GM18870 (cell line): ENCODE results near the gene DRD5.
"Not testable (repeated sequence)": the region's sequence is repeated elsewhere in the genome, so short reads cannot be mapped to it uniquely, and the experiment has no call there.

Source experiments
- ATAC-seq: cut with Tn5 transposase; IDR thresholded peaks from one replicate; pipeline ENCODE4 v1.9.1; 2021; ENCODE audit warnings: moderate library complexity; ENCODE audit not compliant: unreplicated experiment

DRD5 gene

GRCh38 chr4:9781343-9782135 is at the start of gene DRD5:
TSS of gene DRD5 (plus strand) at chr4:9781634. CDS start at chr4:9782030, 396 bp downstream.
- no peak for ATAC-seq

DNA sequence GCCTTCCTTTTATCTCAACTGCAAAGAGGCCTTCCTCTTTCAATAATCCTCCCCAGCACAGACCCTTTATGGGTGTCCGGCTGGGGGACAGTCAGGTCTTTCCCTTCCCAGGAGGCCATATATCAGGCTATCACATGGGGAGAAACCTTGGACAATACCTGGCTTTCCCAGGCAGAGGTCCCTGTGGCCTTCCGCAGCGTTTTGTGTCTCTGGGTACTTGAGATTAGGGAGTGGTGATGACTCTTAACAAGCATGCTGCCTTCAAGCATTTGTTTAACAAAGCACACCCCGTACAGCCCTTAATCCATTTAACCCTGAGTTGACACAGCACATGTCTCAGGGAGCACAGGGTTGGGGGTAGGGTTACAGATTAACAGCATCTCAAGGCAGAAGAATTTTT is 49.2 kb upstream of the DRD5 start:
- not testable (repeated sequence) for ATAC-seq

DNA sequence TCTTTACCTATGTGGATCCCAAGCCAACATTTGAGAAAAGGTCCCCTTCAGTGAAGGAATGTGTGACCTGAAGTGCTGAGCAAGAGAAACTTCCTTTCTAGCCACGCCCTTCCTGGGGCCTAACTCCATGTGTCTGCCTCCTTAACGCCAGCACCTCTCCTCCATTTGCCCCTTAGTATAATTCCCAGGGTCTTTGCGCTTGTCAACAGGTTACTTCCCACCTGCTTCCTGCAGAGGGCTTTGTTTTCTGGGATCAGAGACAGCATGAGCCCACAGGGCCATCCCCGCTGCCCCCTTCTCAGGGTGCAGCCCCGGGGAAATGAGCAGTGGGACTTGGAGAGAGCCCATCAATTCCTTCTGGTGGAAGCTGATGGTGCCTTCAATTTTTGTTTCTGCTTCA is 45.9 kb upstream of the DRD5 start:
- ATAC-seq = no peak

DNA sequence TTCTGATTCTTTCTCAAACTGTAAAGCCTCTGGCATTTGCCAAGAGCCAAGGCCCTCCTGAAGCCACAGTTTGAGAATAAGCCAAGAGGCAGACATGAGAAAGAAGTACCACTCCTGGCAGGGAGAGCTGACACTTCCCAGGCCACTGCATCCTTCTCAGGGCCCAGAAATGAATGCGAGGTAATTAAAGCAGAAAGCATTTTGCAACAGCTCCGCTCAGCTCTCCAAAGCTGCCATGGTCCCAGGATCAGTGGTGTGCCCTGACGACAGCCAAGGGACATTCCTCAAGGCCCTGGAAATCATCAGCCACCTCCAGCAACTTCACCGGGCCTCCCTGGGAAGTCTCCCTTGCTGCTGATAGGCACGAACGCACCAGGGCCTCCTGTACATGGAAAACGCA is 44.2 kb upstream of the DRD5 start:
- ATAC-seq = not testable (repeated sequence)

- not testable (repeated sequence) for ATAC-seq
Observed at GRCh38 chr4:9743789-9744188, 37.6 kb upstream of the DRD5 start.

- ATAC-seq = no peak
Observed at GRCh38 chr4:9745782-9746181, 35.7 kb upstream of the DRD5 start.

DNA sequence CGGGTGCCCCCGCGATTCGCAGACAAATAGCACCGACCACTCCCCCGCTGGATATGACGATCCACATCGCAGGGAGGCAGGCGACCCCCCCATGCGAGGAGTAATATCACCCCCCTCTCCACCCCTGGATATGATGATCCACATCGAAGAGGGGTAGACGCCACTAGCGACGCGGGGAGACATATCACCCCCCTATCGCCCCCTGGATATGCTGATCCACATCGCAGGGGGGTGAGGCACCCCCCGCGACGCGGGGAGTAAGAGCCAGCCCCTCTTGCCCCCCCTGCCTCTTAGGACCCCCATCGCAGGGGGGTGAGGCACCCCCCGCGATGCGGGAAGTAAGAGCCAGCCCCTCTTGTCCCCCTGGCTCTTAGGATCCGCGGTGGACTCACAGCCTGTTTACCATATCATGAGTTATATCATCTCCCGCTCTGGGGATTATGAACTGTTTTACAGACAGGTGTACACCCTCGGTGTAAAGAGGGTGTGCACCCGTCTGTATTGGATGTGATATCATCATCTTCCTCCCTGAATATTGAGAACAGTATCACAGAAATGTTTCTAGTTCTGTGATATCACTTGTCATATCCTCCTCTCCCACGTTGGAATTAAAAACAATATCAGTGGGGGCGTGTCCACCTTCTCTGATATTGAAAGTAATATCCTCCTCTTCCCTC is 22.7 kb upstream of the DRD5 start:
- no peak for ATAC-seq

DNA sequence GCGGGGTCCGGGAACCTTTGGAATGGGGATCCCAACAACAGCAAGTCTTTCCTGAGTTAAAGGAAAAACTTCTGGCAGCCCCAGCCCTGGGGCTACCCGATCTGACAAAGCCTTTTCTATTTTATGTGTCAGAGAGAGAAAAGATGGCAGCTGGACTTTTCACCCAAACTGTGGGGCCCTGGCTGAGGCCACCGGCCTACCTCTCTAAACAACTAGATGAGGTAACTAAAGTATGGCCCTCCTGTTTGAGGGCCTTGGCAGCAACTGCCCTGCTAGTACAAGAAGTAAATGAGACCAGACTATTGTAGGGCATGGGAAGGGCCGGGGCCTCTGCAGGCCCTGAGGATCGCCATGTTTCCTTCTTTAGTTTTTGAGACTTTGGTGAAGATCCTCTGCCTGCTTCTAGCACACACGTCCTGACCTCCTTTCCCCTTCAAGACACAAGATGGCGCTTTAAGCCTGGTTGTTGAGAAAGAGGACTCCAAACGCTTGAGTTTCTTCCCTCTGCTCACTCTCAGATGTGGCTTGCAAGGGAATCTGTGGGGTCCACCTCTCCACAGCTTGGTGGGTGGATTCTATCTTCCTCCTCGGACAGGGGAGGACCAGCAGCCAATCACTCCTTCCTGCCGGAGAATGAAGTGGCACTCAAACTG is 18.5 kb upstream of the DRD5 start:
- ATAC-seq = no peak

GRCh38 chr4:9764155-9764696 is 17.2 kb upstream of the DRD5 start:
- no peak for ATAC-seq

GRCh38 chr4:9765091-9765490 is 16.3 kb upstream of the DRD5 start:
- ATAC-seq = no peak

DNA sequence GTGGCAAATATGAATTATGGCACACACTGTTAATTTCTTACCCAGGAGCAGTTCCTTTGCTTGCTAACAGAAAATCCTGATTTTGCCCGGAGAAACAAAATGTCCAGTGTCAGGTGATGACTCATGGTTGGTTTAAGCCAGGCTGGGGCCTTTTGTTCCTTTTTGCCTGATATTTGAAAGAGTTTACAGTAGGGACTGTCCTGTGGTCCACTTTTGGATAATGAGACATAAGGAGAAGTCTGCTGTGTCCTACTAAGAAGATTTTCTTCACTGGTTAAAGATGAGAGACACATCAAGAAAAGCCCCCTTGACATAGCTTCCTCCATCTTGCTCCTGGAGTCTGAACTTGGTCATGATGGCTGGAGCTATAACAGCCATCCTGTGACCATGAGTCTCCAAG is 12.1 kb upstream of the DRD5 start:
- ATAC-seq = no peak

DNA sequence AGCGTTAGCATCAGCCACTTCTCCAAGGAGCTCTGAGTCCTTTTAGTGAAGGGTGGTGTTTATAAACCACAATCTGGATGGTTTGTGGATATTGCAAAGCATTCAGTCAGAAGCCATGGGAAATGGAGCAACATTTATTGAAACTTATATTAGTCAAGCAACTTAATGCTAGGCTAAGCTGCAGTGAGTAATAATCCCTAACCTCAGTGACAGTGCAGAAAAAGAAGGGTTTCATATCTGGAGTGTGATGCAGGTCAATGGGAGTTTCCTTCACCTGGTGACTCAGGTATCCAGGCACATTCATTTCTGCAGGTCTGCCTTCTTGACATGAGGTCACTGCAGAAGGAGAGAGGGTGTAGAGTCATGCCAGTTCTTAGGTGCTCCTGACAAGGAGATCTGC is 10.4 kb upstream of the DRD5 start:
- no peak for ATAC-seq

GRCh38 chr4:9773471-9773870 is 8.0 kb upstream of the DRD5 start:
- no peak for ATAC-seq

GRCh38 chr4:9782136-9782436 is 652 bp downstream of the DRD5 start:
- ATAC-seq = no peak

DNA sequence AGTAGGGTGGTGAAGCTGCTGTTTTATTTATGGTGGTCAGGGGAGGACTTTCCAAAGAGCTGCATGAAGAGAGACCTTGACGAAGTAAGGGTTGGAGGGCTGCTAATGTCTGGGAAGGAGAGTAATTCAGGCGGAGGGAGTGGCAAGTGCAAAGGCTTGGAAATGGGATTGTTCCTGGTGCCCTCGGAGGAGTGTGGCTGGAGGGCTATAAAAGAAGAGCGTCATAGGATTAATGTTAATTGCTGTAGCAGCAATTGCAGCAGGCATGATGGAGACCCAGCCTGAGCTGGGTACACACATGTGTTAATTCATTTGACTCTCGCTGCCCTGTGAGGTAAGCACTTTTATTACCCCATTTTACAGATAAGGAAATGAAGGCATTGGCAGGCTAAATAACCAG is 4.5 kb downstream of the DRD5 start:
- ATAC-seq = not testable (repeated sequence)

GRCh38 chr4:9792381-9792780 is 10.9 kb downstream of the DRD5 start:
- ATAC-seq = no peak

- ATAC-seq = not testable (repeated sequence)
Observed at GRCh38 chr4:9796641-9797040, 15.2 kb downstream of the DRD5 start.

DNA sequence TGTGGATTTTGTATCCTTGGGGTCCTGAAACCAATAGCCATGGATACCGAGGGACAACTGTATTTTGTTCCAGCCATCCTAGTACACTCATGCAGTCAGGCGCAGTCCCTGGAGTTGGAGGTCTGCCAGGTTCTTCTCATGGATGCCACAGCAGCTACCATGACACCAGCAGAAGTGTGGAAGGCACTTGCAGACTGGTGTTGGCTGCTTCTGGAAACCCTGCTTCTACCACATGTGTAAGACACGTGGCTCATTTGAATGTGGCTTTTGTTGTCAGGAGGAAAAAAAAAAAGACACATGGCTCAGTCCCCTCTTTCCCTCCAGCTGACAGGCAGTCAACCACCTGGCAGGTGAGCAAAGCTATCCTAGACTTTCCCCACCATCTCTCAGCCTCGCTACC is 19.4 kb downstream of the DRD5 start:
- no peak for ATAC-seq

- no peak for ATAC-seq
Observed at GRCh38 chr4:9804918-9805317, 23.5 kb downstream of the DRD5 start.

- no peak for ATAC-seq
Observed at GRCh38 chr4:9808077-9808476, 26.6 kb downstream of the DRD5 start.

DNA sequence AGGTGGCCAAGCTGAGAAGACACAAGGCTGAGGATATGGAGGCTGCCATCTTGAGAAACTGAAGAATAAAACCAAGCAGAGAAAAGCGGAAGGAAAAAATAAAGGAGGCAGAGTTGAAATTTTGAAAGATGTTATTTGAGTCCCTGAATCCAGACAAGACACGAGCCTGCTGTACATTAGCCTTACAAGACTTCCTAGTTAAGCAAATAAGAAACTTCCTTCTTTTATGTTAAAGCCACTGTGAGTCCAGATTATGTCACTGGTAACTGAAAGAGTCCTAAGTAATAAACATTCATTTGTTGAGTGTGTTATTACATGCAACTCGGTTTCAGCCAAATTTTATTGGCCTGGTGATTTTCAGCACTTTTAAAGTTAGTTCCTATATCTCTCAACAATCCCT is 30.4 kb downstream of the DRD5 start:
- no peak for ATAC-seq
